ENCODE measurements around the gene TNP2.

The TNP2 gene

GRCh38 chr16:11268921-11269375 lies at the start of gene TNP2:
TSS of gene TNP2 (minus strand) at chr16:11269325. CDS start at chr16:11269262, 63 bp downstream.
- no peak for DNase-seq

GRCh38 chr16:11318817-11319216 lies 49.7 kb upstream of the TNP2 start:
- no peak for DNase-seq

GRCh38 chr16:11316331-11317015 lies 47.3 kb upstream of the TNP2 start:
- DNase-seq = no peak

GRCh38 chr16:11315510-11315909 lies 46.4 kb upstream of the TNP2 start:
- DNase-seq = no peak

GRCh38 chr16:11314309-11314894 lies 45.3 kb upstream of the TNP2 start:
- no peak for DNase-seq

- no peak for DNase-seq
Observed at GRCh38 chr16:11313493-11314308, 44.6 kb upstream of the TNP2 start.

GRCh38 chr16:11312718-11313492 lies 43.8 kb upstream of the TNP2 start:
- peak; percentile 95 for DNase-seq

- DNase-seq = peak; percentile 87
Observed at GRCh38 chr16:11310997-11311561, 42.0 kb upstream of the TNP2 start.

- DNase-seq = no peak
Observed at GRCh38 chr16:11310634-11310977, 41.5 kb upstream of the TNP2 start.

GRCh38 chr16:11309895-11310633 lies 40.9 kb upstream of the TNP2 start:
- peak; percentile 73 for DNase-seq

- DNase-seq = peak; percentile 94
Observed at GRCh38 chr16:11308493-11309283, 39.6 kb upstream of the TNP2 start.

GRCh38 chr16:11307639-11308492 lies 38.7 kb upstream of the TNP2 start:
- DNase-seq = no peak

GRCh38 chr16:11306997-11307638 lies 38.0 kb upstream of the TNP2 start:
- peak; percentile 49 for DNase-seq

GRCh38 chr16:11306381-11306780 lies 37.3 kb upstream of the TNP2 start:
- no peak for DNase-seq

- peak; percentile 75 for DNase-seq
Observed at GRCh38 chr16:11303405-11304138, 34.4 kb upstream of the TNP2 start.

- peak; percentile 92 for DNase-seq
Observed at GRCh38 chr16:11302977-11303376, 33.9 kb upstream of the TNP2 start.

- no peak for DNase-seq
Observed at GRCh38 chr16:11301645-11302501, 32.7 kb upstream of the TNP2 start.

- DNase-seq = no peak
Observed at GRCh38 chr16:11300560-11300892, 31.4 kb upstream of the TNP2 start.

All from RPMI8226 (cell line).